ENCODE data around the gene DNAJC5. TPM values are rescaled to one million over a fixed set of nuclear protein-coding genes. Genes with fewer than 3 reads are reported as not detected.
A peak's percentile ranks its signal among the peaks of the same experiment; 100 is the strongest.
"Not testable (repeated sequence)": the region's sequence is repeated elsewhere in the genome, so short reads cannot be mapped to it uniquely, and the experiment has no call there.

The DNAJC5 gene
- total RNA-seq, 1 experiment from 2014 or later, result 79.6 TPM

DNA sequence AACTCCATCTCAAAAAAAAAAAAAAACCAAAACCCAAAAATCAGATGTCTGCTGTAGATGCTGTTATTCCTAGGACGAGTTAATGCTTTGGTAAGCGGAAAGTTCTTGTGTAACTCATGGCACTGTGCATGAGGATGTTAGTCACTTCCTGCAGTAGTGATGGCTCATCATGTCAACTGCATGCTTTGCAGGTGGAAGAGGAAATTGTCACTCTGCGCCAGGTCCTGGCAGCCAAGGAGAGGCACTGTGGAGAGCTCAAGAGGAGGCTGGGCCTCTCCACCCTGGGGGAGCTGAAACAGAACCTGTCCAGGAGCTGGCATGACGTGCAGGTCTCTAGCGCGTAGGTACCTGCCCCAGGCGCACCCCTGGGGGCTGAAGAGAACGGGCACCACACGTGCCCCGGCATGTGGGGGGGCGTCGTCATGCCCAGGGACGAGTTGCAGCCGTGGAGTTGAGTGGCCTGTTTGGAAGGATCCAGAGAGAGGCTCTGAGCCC is 21.4 kb upstream of the DNAJC5 start:
- H3K27ac ChIP-seq, result no peak overlapping the region
- H3K4me3 ChIP-seq, result no peak overlapping the region
- DNase-seq, result no peak
- peaks cover 11% of the 10 kb centered on the region for H3K4me1 ChIP-seq
- H3K27me3 ChIP-seq, result no peaks in the 10 kb centered on the region
- no peaks in the 10 kb centered on the region for H3K9me3 ChIP-seq (replicated peaks)
- H3K36me3 ChIP-seq, result peaks cover 67% of the 10 kb centered on the region

DNA sequence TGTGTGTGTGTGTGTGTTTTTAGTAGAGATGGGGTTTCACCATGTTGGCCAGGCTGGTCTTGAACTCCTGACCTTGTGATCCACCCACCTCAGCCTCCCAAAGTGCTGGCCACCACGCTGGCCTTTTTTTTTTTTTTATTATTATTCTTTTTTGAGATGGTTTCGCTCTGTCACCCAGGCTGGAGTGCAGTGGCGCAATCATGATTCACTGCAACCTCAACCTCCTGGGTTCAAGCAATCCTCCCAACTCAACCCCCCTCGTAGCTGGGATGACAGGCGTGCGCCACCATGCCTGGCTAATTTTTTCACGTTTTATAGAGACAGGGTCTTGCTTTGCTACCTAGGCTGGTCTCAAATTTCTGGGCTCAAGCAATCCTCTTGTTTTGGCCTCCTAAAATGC is 20.7 kb upstream of the DNAJC5 start:
- H3K27me3 ChIP-seq; H3K9me3 ChIP-seq (replicated peaks); H3K27ac ChIP-seq; DNase-seq; H3K4me3 ChIP-seq: not testable (repeated sequence)
- Histone ChIP-seq H3K36me3 (peaks cover 64% of the 10 kb centered on the region), H3K4me1 (peaks cover 18% of the 10 kb centered on the region)

DNA sequence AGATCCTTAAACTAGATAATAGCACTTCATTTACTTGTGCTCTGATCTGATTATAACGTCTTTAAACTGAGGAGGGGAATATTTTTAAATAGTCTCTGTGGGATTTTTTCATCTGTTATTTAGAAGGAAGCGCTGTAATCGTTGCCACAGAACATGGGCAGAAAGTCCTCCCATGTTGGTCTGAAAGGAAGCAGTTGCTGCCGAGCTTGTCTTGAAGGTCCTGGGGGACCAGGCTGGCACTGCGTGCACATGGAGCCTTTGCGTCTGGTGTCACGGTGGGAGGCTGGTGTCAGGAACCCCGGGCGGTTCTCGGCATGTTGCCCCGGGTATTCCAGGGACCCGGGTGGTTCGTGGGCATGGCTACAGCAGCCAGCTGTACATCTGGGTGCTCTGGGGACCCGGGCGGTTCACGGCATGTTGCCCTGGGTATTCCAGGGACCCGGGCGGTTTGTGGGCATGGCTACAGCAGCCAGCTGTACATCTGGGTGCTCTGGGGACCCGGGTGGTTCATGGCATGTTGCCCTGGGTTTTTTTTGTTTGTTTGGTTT is 18.4 kb upstream of the DNAJC5 start:
- no peaks in the 10 kb centered on the region for H3K9me3 ChIP-seq (replicated peaks)
- no peak overlapping the region for H3K27ac ChIP-seq
- H3K27me3 ChIP-seq, result no peaks in the 10 kb centered on the region
- no peak overlapping the region for H3K4me3 ChIP-seq
- DNase-seq, result no peak
- H3K36me3 ChIP-seq, result peaks cover 50% of the 10 kb centered on the region
- peaks cover 19% of the 10 kb centered on the region for H3K4me1 ChIP-seq

DNA sequence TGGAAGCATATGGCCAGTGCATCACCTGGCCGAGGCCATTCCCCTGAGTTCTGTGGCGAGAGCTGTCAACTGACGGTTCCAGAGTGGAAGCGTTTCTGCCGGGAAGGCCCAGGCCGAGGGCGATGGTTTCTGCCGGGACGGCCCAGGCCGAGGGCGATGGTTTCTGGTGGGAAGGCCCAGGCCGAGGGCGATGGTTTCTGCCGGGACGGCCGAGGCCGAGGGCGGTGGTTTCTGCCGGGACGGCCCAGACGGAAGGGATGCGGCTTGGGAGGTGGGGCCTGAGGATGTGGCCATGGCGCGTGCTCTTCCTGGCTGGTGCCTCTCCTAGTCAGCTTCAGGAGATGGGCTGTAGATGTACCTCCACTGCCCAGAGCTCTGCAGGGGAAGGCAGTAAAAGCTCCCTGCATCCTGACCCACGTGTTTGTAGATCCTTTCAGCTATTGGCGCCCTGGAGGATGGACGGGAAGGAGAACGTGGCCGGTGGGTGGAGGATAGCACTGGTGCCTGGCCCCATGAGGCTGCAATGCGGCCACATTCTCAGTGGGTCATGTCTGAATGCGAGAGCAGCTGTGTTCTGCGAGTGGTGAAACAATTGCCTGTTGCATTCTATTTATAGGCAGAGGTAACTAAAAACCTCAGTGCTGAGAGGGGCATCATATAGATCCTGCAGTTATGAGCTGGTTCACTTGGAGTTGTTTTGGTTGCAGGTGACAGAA is 17.0 kb upstream of the DNAJC5 start:
- Histone ChIP-seq H3K9me3 (replicated peaks) (no peaks in the 10 kb centered on the region), H3K27ac (peak overlapping the region; percentile 36; the same call in 1 of the 2 replicates), H3K4me1 (peaks cover 19% of the 10 kb centered on the region), H3K27me3 (no peaks in the 10 kb centered on the region), H3K36me3 (peaks cover 42% of the 10 kb centered on the region), H3K4me3 (no peak overlapping the region)
- peak; percentile 74 to 79 for DNase-seq

DNA sequence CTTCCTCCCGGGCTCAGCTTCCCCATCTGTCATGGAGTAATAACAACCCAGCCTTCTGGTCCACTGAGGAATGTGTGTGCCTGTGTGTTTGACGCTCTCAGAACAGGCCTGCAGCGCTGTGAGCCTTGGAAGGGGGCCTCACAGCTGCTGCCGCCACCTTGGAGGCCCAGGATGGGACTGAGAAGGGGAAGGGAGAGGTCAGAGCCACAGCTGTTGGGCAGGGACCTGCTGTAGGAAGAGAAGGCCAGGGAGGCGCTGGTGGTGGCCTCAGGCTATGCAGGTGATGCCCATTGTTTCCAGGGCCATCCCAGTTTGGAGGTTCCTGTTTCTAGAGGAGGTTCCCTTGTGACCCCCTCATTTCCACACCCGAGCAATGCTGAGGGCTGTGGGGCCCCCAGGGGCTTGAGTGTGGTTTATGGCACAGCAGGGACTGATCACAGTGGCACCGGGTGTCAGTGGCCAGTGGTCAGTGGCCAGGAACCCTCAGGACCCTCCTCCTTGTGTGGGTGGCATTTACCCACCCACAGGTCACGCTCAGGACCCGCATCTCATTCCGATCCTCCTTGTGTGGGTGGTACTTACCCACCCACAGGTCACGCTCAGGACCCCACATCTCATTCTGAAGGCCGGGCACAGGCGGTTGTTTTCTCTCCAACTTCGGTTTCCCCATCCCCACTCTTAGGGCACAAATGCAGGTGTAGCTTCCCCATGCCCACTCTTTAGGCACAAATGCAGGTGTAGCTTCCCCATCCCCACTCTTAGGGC is 15.8 kb upstream of the DNAJC5 start:
- H3K27me3 ChIP-seq, result no peaks in the 10 kb centered on the region
- peaks cover 41% of the 10 kb centered on the region for H3K36me3 ChIP-seq
- H3K4me3 ChIP-seq, result no peak overlapping the region
- H3K9me3 ChIP-seq (replicated peaks), result no peaks in the 10 kb centered on the region
- H3K27ac ChIP-seq, result peak overlapping the region; percentile 36
- peaks cover 19% of the 10 kb centered on the region for H3K4me1 ChIP-seq
- peak; percentile 91 to 94 for DNase-seq

DNA sequence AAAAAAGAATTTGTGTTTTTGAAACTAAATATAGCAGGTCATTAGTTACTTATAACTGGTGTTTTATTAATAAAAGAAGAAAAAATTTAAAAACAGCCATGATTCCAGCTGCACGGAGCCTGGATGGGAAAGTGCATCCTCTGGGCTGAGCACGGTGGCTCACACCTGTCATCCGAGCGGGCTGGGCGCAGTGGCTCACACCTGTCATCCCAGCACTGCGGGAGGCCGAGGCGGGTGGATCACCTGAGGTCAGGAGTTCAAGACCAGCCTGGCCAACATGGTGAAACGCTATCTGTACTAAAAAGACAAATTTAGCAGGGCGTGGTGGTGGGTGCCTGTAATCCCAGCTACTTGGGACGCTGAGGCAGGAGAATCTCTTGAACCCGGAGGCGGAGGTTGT is 14.0 kb upstream of the DNAJC5 start:
- H3K27me3 ChIP-seq; H3K4me3 ChIP-seq; DNase-seq; H3K27ac ChIP-seq; H3K9me3 ChIP-seq (replicated peaks): not testable (repeated sequence)
- Histone ChIP-seq H3K36me3 (peaks cover 31% of the 10 kb centered on the region), H3K4me1 (peaks cover 19% of the 10 kb centered on the region)

DNA sequence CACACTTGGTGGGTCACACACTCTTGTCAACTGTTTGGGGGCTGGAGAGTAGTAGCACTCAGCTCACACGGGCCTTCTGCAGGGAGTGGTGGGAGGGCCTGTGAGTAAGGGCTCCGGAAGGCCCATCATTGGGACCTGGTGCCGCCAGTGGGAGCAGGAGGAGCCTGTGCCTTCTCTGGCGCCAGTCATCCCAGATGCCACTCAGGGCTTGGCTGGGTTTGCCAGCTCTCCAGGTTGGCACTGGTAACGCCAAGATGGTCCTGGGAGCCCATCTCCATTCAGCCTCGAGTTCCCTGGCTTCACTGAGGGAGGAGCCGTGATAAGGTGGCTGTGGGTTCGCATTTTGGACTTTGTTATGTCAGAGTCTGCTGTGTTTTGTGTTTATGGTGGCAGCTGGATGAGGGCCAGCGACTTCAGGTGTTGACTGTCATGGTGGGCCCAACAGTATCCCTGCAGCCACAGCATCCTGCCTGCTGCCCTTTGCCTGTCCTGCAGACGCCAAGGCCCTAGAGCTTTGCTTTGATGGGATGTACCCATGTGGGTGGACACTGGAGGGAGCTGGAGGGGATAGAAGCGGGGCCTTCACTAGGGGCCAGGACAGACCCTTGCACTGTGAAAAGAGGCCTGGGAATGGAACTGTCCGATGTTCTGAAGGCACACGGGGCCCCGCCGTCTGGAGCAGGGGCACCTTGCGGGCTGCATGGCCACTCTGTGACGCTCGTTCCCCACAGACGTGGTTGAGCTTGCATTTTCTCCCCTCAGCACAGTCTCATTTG is 13.3 kb upstream of the DNAJC5 start:
- Histone ChIP-seq H3K4me1 (peaks cover 19% of the 10 kb centered on the region), H3K27ac (no peak overlapping the region), H3K9me3 (replicated peaks) (no peaks in the 10 kb centered on the region), H3K4me3 (no peak overlapping the region), H3K27me3 (no peaks in the 10 kb centered on the region), H3K36me3 (peaks cover 27% of the 10 kb centered on the region)
- DNase-seq, result no peak

DNA sequence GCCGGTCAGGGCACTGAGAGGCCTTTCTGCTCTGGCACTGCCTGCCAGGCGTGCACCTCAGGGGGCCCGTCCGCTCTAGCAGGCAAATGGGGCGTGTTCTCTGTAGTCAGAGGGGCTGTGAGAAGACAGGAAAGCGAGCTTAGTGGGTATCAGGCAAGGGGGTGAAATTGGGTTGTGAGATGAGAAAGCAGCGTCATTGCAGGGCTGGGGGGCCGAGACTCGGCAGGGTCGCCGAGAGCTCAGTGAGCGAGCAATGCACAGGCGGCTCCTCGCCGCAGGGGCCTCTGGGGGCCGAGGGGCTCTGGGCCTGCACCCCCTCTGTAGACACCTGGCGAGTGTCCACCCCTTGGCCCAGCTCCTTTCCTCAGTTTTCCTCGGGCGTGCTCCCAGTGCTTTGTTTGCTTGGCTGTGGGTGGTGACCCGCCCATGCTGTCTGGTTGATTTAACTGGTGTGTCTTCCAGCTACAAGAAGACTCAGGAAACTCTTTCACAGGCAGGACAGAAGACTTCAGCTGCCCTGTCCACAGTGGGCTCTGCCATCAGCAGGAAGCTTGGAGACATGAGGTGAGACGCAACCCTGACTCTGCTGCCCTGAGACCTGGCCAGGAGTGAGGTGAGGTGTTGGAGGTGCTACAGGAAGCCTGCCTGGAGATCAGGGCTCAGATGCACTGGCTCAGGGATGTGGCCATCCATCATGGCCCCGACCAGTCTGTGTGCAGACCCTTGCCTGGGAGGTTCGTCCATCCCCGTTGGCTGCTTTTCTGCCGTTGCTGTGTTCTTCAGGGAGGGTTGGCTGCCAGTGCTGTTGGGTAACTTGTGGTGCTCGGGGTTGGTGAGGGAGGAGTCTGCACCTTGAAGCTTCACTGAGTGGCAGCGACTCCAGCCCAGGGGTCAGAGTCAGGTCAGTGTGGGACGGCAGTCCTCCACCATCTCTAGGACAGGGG is 12.4 kb upstream of the DNAJC5 start:
- DNase-seq, result no peak
- H3K27ac ChIP-seq, result no peak overlapping the region
- H3K4me1 ChIP-seq, result peaks cover 18% of the 10 kb centered on the region
- H3K27me3 ChIP-seq, result no peaks in the 10 kb centered on the region
- H3K9me3 ChIP-seq (replicated peaks), result no peaks in the 10 kb centered on the region
- H3K36me3 ChIP-seq, result peaks cover 36% of the 10 kb centered on the region
- H3K4me3 ChIP-seq, result no peak overlapping the region

DNA sequence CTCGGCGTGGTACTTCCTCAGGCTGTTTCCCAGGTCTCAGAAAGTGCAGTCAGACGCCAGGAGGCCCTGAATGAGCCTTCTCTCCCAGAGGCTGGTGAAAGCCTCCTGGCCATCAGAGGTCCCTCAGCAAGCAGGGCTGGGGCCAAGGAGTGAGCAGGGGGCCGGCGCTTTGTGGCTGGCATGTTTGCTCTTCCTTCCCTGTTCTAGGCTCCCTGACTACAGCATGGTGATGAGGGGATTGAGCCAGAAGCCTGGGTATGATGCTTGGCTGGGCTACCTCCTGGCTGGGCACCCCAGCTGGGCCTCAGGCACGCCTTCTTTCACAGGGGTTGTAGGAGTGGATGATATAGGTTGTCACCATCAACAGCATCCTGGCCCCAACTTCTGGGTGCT is 11.7 kb upstream of the DNAJC5 start:
- no peaks in the 10 kb centered on the region for H3K9me3 ChIP-seq (replicated peaks)
- H3K27ac ChIP-seq, result no peak overlapping the region
- no peaks in the 10 kb centered on the region for H3K27me3 ChIP-seq
- H3K4me1 ChIP-seq, result peaks cover 11% of the 10 kb centered on the region
- DNase-seq, result no peak
- peaks cover 41% of the 10 kb centered on the region for H3K36me3 ChIP-seq
- no peak overlapping the region for H3K4me3 ChIP-seq

DNA sequence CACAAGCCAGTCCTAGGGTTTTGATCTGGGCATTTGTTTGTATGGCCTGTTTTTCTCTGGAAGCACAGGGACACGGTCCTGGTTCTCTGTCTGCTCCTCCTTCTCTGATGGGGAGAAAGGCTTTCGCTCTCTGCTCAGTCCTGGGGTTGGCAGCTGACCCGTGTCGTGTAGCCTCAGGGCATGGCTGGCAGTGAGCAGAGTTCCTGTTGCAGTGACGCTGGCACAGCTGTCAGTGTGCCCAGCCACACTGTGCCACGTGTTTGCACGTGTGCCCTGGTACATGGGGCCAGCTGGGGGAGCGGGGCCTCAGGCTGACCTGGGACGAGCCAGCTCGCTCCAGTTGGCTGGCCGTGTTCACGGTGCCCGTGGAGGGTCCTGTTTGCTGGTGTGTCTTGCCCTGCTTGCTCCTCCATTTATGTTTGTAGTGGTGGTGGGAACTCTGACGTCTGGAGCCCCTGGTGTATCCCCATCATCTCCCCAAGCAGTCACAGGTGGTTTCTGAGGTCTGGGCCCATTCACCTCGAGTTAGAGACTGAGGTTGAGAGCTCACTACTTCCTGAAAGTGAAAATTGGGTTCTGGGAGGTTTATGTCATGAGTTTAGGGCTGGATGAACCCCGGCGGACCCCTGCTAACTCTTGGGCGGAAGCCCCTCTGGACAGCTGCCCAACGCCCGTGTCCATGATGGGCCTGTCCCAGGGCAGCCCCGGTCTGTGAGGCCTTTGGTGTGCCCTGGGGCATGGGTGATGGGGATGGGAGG is 10.2 kb upstream of the DNAJC5 start:
- Histone ChIP-seq H3K9me3 (replicated peaks) (no peaks in the 10 kb centered on the region), H3K4me3 (no peak overlapping the region), H3K27ac (no peak overlapping the region), H3K4me1 (no peaks in the 10 kb centered on the region), H3K36me3 (peaks cover 50% of the 10 kb centered on the region), H3K27me3 (no peaks in the 10 kb centered on the region)
- DNase-seq, result no peak

DNA sequence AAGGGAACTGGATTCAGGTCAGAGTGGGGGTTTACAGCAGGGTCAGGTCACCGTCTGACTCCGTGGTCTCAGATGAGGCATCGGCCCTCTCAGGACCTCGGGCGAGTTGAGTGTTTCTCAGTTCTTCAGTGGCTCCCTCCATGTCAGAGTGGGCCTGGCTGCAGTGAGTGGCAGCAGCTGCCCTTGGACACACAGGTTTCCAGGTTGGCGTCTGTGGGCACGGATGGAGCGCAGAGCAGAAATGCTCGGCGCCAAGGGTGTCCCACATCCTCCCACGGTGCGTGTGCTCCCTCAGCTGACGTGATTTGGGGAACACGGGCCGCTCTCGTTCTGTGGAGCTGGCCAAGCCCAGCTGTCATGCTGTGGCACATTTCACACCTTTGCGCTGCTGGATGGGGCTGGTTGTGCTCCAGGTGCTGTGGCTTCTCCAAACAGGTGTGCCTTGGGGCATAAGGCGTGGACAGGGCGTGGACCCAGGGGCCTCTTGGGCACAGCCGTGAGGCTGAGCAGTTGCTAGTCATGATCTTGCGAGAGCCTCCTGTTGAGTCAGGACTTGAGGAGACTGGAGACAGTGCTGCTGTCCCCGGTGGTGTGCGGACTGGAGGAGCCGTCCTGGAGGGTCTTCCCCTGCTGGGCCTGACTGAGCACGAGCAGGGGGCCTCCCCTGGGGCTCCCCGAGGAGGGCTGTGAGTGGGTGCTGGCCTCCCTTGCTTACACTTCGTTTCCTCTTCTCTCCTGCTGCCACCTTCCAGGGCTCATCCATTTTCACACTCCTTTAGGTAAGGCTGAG is 9.5 kb upstream of the DNAJC5 start:
- no peak overlapping the region for H3K27ac ChIP-seq
- DNase-seq, result no peak
- H3K4me1 ChIP-seq, result no peaks in the 10 kb centered on the region
- peaks cover 56% of the 10 kb centered on the region for H3K36me3 ChIP-seq
- no peaks in the 10 kb centered on the region for H3K9me3 ChIP-seq (replicated peaks)
- no peaks in the 10 kb centered on the region for H3K27me3 ChIP-seq
- H3K4me3 ChIP-seq, result no peak overlapping the region

DNA sequence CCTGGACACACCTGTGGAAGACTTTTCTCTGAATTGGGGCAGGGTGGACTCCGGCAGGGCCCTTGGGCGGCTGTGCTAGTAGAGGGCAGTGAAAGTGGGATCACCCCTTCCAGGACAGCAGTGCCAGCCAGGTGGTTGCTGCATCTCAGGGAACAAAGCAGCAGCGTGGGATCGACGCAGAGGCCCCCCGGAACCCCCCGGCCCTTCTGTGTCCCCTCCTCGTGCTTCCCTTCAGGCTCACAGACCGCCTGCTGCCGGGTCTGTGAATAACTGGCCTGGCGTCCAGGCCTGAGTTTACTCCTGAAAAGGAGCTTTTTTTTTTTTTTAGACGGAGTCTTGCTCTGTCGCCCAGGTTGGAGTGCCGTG is 8.9 kb upstream of the DNAJC5 start:
- Histone ChIP-seq H3K9me3 (replicated peaks) (no peaks in the 10 kb centered on the region), H3K36me3 (peaks cover 55% of the 10 kb centered on the region), H3K4me1 (no peaks in the 10 kb centered on the region), H3K27me3 (no peaks in the 10 kb centered on the region), H3K4me3 (no peak overlapping the region), H3K27ac (no peak overlapping the region)
- DNase-seq, result no peak

DNA sequence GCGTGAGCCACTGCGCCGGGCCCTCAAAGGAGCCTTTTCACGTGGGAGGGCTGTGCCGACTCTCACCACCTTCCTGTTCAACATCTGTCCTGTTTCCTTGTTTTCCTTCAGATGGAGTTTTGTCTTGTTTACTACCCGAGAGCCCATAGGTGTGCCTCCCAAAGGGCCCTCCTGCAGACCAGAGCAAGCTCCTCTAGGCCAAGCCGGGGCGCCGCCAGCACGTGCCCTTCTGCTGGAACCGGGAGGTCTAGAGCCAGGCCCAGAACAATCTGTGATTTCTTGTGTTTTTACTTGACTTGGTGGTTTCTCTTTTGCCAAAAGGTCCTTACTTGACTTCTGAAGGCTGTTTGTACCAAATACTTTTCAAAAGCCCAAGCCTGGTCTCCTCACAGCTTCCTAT is 8.0 kb upstream of the DNAJC5 start:
- Histone ChIP-seq H3K4me1 (no peaks in the 10 kb centered on the region), H3K27ac (no peak overlapping the region), H3K9me3 (replicated peaks) (no peaks in the 10 kb centered on the region), H3K27me3 (no peaks in the 10 kb centered on the region), H3K36me3 (peaks cover 55% of the 10 kb centered on the region), H3K4me3 (no peak overlapping the region)
- no peak for DNase-seq
